Germinal center (tissue), 1 donor: Measurements from ENCODE around the gene TNFRSF1A.

Experiments used
- DNase-seq: peaks from one replicate; pipeline ENCODE4 v3.0.0; 2012; ENCODE audit warnings: mixed read lengths, low spot score

The TNFRSF1A gene

DNA sequence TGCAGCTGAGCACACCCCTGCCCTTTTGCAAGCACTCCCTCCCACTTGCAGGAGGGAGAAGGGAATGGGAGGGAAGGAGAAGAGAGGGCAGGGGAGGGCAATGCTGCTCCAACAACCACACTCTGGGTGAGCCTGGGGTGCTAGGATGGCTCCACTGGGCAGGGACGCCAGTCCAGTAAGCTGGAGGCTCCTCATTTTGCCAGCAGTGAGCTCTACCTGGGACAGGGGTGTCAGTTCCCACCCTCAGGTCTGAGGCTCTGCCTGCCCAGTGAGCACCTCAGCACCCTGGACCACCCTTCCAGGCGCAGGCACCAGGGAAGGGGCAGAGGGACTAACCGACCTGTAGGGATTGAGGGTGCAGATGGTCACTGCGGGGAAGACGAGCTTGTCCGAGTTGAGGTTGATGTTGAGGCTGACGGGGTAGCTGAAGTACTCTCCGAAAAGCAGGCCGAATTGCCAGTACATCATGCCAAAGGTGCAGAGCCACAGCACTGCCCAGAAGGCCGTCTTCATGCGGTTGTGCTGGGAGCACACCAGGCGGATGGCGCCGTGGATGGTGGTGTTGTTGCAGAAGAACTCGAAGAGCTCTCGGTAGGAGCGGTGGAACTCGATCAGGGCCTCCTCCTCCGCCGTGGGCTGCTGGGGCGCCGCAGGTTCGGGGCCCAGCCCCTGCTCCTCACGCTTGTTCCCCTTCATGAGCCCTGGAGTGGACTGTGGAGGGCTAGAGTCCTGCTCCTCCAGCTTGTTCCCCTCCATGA lies 32.3 kb upstream of the TNFRSF1A start:
- no peak for DNase-seq

DNA sequence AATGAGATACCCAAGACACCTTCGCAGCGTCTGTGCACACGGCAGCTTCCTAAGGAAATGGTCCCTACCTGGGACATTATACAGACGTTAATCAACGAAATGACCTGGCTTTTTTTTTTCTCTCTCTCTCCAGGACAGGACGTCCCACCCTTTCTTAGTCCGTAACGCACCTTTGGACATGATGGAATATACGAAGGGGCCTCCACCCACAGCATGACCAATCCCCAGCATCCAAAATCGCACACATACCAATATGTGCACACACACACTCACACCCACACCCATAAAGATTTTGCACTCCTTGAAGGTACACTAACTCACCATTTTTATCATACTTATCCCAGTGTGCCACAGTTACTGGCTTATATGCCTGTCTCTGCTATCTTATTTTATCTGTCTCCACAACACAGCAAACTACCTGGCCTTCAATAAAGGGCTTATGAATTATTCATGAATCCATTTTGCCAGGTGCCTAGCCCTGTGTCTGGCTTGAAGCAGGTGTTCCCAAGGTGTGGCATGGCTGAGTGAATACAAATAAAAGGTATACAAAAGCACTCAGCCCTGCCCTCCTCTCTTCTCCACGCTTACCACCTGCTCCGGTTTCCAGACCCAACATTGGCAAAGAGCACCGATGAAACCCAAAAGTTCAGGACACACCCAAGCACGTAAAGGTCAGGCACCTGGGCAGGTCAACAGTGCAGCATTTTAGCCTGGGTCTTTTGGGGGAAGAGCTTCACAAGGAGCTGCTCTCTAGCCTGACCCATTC lies 31.3 kb upstream of the TNFRSF1A start:
- no peak for DNase-seq

- no peak for DNase-seq
These were observed 30.6 kb upstream of the TNFRSF1A start for GRCh38 chr12:6372403-6373003.

- no peak for DNase-seq
These were observed 29.3 kb upstream of the TNFRSF1A start for GRCh38 chr12:6370994-6371754.

DNA sequence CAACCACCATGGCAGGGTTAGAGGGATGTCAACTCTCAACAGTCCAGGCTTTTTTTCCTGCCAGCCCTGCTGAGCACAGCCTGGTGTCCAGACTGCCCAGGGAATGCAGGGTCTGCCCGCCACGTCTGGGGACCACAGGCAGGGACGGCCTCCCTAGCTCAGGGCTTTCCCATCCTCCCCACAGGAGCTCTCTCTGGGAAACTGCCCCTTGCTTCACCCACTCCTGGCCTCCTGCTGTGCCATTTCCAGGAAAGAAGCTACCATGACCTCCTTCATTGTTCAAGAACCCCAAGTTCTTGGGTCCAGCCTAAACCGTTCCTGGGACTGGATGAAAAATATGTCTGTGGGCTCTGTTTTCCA lies 28.7 kb upstream of the TNFRSF1A start:
- no peak for DNase-seq

DNA sequence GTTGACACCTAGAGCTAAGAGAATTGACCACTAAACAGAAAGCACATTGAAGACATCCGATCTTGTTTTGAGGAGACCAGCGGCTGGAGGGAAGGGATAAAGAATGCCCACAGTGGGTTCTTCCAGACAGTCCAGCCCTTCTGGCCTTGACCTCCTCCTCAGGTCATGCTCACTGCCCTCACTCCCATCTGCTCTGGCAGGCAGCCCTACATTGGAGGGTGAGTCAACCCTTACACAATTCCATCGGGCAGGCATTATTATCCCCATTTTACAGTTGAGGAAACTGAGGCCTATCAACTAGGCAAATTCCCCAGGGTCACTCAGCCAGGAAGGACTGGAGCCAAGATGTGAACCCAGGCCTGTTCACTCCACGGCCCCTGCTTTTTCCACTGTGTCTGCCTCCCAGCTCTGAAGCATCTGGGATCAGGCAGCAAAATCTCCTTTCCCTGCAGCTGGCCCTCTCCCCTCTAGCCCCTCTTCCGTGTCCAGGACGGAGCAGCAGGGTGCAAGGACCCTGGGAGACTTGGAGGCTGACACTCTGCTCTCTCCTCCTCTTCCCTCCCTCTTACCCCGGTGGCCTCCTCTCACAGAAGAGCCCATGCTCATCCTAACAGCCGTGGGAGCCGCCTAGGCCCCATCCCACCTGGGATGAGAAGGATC lies 28.2 kb upstream of the TNFRSF1A start:
- DNase-seq = no peak

DNA sequence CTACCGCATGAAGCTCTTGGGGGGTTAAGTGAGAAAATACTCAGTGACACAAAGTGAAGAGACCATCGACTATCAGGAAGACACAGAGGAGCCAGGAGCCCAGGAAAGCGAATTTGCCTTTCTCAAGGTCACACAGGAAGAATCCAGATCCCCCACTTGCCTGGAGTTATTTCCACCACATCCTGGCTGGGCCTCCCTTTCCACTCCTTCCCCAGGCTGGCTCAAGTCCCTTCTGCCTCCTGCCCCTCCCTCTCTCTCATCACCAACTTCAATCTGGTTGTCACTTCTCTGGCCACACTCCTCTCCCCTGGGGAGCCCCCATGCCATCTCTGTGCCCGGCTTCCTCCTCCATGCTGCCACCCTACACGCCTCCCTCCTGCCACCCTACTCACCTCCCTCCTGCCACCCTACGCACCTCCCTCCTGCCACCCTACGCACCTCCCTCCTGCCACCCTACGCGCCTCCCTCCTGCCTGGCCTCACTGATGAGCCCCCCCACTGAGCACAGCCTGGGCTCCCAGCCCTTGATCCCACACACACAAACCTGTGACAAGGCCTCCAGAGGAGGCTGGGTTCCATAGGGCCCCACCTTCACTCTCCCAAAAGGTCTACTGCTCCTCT lies 27.1 kb upstream of the TNFRSF1A start:
- DNase-seq = no peak

DNA sequence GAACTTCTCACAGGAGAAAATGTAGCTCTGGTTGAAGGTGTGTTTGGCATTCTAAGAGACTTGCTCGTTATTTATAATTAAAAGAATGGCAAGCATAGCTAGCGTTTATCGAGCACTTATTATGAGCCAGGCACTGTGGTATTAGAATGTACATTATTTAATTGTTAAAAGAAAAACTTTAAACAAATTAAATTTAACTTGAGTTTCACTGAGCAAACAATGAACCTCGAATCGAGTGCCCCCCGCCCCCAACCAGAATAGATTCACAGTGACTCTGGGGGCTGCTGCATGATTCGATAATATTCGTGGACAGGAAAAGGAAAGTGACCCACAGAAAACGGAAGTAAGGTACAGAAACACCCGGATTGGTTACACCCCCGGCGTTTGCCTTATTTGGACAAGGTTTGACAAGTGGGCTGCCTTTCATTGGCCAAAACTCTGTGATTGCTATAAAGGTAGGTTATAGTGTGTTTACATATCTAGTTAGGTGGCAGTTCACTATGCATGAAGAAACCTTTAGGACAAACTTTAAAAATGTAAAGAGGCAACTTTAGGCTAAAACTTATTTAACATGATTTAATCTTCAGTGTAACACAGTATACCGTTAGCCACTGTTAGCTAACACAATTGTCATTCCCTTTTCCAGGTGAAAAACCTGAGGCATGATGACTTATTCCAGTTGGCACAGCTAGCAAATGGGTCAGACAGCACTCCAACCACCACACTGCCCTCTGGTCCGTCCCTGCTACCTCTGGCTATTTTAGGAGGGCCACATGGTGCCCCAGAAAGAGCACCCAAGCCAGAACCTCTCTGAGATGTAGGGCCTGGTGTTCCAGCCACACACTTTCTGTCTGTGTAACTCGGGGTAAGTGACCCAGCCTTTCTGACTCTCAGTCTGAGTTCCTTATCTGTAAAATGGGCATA lies 26.4 kb upstream of the TNFRSF1A start:
- no peak for DNase-seq

DNA sequence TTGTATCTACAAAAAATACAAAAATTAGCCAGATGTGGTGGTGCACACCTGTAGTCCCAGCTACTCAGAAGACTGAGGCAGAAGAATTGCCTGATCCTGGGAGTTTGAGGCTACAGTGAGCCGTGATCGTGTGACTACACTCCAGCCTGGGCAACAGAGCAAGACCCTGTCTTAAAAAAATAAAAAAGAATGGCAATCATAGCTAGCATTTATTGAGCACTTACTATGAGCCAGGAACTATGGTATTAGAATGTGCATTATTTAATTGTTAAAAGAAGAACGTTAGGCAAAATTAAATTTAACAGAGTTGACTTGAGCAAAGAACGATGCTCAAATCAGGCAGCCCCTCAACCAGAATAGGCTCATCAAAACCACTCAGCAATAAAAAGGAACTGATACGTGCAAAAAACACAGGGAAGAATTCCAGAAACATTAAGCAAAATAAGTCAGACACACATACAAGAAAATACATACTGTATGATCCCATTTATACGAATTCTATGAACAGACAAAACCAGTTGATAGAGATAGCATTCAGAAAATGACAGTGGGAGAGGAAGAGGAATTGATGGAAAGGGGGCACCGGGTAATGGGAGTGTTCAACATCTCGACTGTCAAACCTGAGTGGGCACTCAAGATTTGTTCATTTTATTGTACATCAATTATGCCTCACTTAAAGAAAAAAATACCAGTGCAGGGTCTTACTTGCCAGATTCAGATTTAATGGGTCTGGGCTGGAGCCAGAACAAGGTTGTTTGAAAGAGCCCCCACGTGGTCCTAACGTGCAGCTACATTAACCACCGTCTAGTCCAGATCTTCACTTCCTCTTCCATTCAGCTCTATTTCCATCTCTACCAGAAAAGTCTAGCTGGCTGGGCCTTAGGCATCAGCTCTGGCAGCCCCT lies 25.4 kb upstream of the TNFRSF1A start:
- DNase-seq = peak; percentile 74

- no peak for DNase-seq
These were observed 22.1 kb upstream of the TNFRSF1A start for GRCh38 chr12:6364044-6364374.

GRCh38 chr12:6363330-6364043 lies 21.6 kb upstream of the TNFRSF1A start:
- DNase-seq = peak; percentile 85

DNA sequence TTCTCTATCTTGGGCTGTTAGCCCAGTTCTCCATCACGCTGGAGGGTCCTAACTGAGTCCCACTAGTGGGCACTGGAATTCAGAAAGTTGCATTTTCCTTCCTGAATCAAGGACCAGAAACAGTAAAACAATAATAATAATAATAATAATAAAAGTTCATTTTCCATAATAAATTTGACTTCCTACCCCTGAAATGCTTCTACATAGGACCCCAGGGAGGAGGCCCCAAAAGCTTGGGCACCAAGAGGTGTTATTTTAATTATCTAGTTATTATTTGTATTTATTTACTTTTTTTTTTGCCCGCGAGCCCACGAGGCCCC lies 21.1 kb upstream of the TNFRSF1A start:
- DNase-seq = no peak

GRCh38 chr12:6362403-6362802 lies 20.5 kb upstream of the TNFRSF1A start:
- no peak for DNase-seq

DNA sequence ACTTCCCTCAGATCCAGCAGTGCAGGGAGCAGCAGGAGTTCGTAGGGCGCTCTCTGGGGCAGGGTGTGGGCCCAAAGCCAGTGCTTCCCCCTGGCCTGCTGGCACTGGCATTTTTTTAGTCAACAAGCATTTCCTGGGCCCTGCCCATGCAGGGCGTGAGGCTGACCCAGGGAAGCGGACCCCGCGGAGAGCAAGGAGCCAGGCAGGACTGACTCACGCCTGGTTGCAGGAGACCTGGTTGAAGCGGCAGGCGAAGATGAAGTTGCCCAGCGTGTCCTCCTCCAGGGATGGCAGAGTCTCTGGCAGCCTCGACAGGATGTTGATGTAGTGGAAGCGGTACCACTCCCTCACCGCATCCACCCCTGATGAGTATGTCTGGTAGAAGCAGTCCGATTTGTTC lies 20.0 kb upstream of the TNFRSF1A start:
- no peak for DNase-seq

GRCh38 chr12:6360578-6361490 lies 19.0 kb upstream of the TNFRSF1A start:
- DNase-seq = no peak

DNA sequence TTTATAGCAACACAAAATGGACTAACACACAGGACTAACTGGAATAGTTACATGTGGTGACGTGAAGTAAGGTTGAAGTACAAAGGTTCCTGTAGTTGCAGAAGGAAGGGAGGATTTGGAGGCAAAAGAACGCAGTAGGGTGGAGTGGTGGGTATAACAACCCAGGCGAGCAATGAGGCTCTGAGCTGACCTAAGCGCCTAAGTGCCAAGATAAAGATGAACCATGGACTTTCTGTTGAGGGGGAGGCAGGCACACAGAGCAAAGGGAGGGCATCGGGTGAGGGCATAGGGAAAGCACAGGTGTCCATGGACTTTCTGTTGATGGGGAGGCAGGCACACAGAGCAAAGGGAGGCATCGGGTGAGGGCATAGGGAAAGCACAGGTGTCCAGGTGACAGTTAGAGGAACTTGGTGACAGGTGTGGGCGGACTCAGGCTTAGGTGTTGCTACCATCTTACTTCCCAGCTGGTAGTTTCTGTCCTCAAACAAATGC lies 18.2 kb upstream of the TNFRSF1A start:
- no peak for DNase-seq

GRCh38 chr12:6358881-6359280 lies 17.0 kb upstream of the TNFRSF1A start:
- DNase-seq = no peak

DNA sequence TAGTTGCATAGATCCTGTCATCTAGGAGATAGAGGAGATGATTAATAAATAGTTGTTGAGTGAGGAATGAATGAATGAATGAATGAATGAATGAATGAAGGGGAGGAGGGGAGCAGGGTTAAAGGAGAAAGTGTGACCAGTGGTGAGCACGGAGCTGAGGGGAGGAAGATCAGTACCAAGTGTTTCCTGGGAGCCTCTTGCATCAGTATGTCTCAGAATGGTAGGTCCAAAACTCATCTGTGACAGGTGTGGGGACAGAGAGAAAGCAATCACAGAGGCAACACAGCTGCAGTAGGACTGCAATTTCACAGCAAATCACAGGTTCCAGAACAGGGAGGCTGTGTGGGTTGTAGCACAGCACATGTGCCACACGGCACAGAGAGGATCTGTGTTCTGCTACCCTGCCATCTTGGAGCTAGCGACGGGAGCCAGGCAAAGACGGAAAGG lies 14.5 kb upstream of the TNFRSF1A start:
- no peak for DNase-seq
